Measurements from ENCODE around the gene ATG16L1.

GRCh38 chr2:233261819-233262555 is 10.5 kb downstream of the ATG16L1 start:
- no peak for TF ChIP-seq CTCF (conservative IDR thresholded peaks at IDR 0.05; ENCODE audit: low read depth, low read length)
- no peak for TF ChIP-seq EZH2 (IDR thresholded peaks at IDR 0.05; ENCODE audit: borderline replicate concordance, low read depth, low read length, poor library complexity, severe bottlenecking)
